Neural progenitor cell (in vitro differentiated cells): ENCODE measurements around the gene RAB6B. TPM values are rescaled to one million over a fixed set of nuclear protein-coding genes. Genes with fewer than 3 reads are reported as not detected.

Experiments used
- DNase-seq: peaks from one replicate; pipeline ENCODE4 v3.0.0-alpha.2; 2016; ENCODE audit warnings: low spot score
- H2AFZ ChIP-seq: fragments of 200-600 bp; sonication (generic); replicated peaks from 2 replicates; pipeline ENCODE4 v1.6.1; 2016; ENCODE audit warnings: antibody characterized with exemption
- H3F3A ChIP-seq: fragments of 200-600 bp; sonication (generic); 2 replicates; pipeline ENCODE4 v1.6.1; 2016; ENCODE audit warnings: antibody characterized with exemption, low read depth
- H3K27ac ChIP-seq: fragments of 200-600 bp; sonication (generic); 2 replicates; pipeline ENCODE4 v1.5.1; 2016; ENCODE audit warnings: mild to moderate bottlenecking
- H3K27me3 ChIP-seq: fragments of 200-600 bp; sonication (generic); 2 replicates; pipeline ENCODE4 v1.6.1; 2016; ENCODE audit warnings: mild to moderate bottlenecking, moderate library complexity
- H3K36me3 ChIP-seq: fragments of 200-600 bp; sonication (generic); 2 replicates; pipeline ENCODE4 v1.5.1; 2016
- H3K4me1 ChIP-seq: fragments of 200-600 bp; sonication (generic); 2 replicates; pipeline ENCODE4 v1.6.1; 2016; ENCODE audit warnings: mixed run types
- H3K4me2 ChIP-seq: fragments of 200-600 bp; sonication (generic); 2 replicates; pipeline ENCODE4 v1.6.1; 2016
- H3K4me3 ChIP-seq: fragments of 200-600 bp; sonication (generic); 2 replicates; pipeline ENCODE4 v1.5.1; 2016
- H3K79me2 ChIP-seq: fragments of 200-600 bp; sonication (generic); 2 replicates; pipeline ENCODE4 v1.6.1; 2016; ENCODE audit warnings: low read depth
- H3K9ac ChIP-seq: fragments of 200-600 bp; sonication (generic); 2 replicates; pipeline ENCODE4 v1.6.1; 2016
- H3K9me3 ChIP-seq: fragments of 200-600 bp; sonication (generic); 2 replicates; pipeline ENCODE4 v1.5.1; 2016; ENCODE audit warnings: low read depth
- H4K20me1 ChIP-seq: fragments of 200-600 bp; sonication (generic); 2 replicates; pipeline ENCODE4 v1.6.1; 2016; ENCODE audit warnings: low read depth
- H3K27ac Mint-ChIP-seq: 3 replicates; pipeline ENCODE4 v1.8.0; 2021; ENCODE audit warnings: mixed read lengths
- H3K27me3 Mint-ChIP-seq: 2 replicates; pipeline ENCODE4 v1.8.0; 2022; ENCODE audit warnings: low read depth, mild to moderate bottlenecking, inconsistent platforms, moderate library complexity, mixed read lengths; ENCODE audit not compliant: insufficient read depth
- H3K36me3 Mint-ChIP-seq: 3 replicates; pipeline ENCODE4 v1.8.0; 2021; ENCODE audit warnings: mixed read lengths
- H3K4me1 Mint-ChIP-seq: 3 replicates; pipeline ENCODE4 v1.8.0; 2021; ENCODE audit warnings: mixed read lengths
- H3K4me3 Mint-ChIP-seq: 3 replicates; pipeline ENCODE4 v1.8.0; 2021; ENCODE audit warnings: mild to moderate bottlenecking, moderate library complexity, mixed read lengths
- H3K9me3 Mint-ChIP-seq: 3 replicates; pipeline ENCODE4 v1.8.0; 2020; ENCODE audit warnings: mixed read lengths
- EZH2 ChIP-seq: fragments of 200-600 bp; sonication (generic); IDR thresholded peaks from 2 replicates; pipeline ENCODE4 v1.6.1; 2017; ENCODE audit warnings: antibody characterized with exemption, mild to moderate bottlenecking, moderate library complexity
- EZH2phosphoT487 ChIP-seq: fragments of 200-600 bp; sonication (generic); IDR thresholded peaks from 2 replicates; pipeline ENCODE4 v1.6.1; 2017; ENCODE audit warnings: antibody characterized with exemption
- total RNA-seq: library from RNA; depleted of rRNA; stranded (reverse); fragments of >200 nt; gene quantifications from 2 replicates; pipeline ENCODE4 v1.2.3, GENCODE V29; 2015; ENCODE audit warnings: low replicate concordance
- TF ChIP-seq, protein P1 (sequence below): fragments of 200-600 bp; sonication (generic); IDR thresholded peaks from 2 replicates; pipeline ENCODE4 v1.5.1; 2017; ENCODE audit warnings: antibody characterized with exemption, mild to moderate bottlenecking

The RAB6B gene
- total RNA-seq, 1 donor from 2014 or later: 7.7 TPM

DNA sequence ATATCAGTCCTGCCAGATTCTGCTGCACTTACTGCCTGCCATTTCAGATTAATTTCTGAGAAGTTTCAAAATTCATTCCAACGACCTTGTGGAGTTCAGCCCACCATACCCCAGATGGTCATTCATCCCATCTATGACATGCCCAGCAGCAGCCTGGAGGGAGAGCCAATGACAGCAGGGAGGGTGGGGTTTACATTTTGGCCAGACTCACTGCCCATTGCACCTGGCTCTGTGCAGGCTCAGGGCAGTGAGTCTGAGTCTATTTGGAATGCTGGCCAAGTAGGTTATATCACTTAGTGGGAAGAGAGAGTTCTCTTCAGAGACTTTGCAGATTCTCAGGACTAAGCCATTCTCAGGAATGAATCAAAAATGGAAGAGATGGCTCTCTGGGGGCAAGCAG lies 68.5 kb downstream of the RAB6B start:
- H3K9me3 Mint-ChIP-seq: no peaks in the 10 kb centered on the region
- H3K4me3 Mint-ChIP-seq: no peak overlapping the region
- Histone ChIP-seq H3K27ac (no peak overlapping the region), H3K9ac (no peak overlapping the region), H3K36me3 (no peaks in the 10 kb centered on the region), H3F3A (no peaks in the 10 kb centered on the region), H3K4me3 (no peak overlapping the region), H3K27me3 (no peaks in the 10 kb centered on the region), H2AFZ (no peak overlapping the region), H3K4me1 (no peaks in the 10 kb centered on the region), H3K4me2 (no peak overlapping the region), H3K9me3 (no peaks in the 10 kb centered on the region), H4K20me1 (peaks cover 7% of the 10 kb centered on the region), H3K79me2 (no peaks in the 10 kb centered on the region)
- DNase-seq: no peak
- TF ChIP-seq EZH2 (no peak), EZH2phosphoT487 (no peak)
- TF ChIP-seq, protein P1, sequence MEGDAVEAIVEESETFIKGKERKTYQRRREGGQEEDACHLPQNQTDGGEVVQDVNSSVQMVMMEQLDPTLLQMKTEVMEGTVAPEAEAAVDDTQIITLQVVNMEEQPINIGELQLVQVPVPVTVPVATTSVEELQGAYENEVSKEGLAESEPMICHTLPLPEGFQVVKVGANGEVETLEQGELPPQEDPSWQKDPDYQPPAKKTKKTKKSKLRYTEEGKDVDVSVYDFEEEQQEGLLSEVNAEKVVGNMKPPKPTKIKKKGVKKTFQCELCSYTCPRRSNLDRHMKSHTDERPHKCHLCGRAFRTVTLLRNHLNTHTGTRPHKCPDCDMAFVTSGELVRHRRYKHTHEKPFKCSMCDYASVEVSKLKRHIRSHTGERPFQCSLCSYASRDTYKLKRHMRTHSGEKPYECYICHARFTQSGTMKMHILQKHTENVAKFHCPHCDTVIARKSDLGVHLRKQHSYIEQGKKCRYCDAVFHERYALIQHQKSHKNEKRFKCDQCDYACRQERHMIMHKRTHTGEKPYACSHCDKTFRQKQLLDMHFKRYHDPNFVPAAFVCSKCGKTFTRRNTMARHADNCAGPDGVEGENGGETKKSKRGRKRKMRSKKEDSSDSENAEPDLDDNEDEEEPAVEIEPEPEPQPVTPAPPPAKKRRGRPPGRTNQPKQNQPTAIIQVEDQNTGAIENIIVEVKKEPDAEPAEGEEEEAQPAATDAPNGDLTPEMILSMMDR: no peak
- H3K27me3 Mint-ChIP-seq: peaks cover 5% of the 10 kb centered on the region
- peaks cover 5% of the 10 kb centered on the region for H3K4me1 Mint-ChIP-seq
- H3K27ac Mint-ChIP-seq: no peak overlapping the region
- H3K36me3 Mint-ChIP-seq: peaks cover 25% of the 10 kb centered on the region

DNA sequence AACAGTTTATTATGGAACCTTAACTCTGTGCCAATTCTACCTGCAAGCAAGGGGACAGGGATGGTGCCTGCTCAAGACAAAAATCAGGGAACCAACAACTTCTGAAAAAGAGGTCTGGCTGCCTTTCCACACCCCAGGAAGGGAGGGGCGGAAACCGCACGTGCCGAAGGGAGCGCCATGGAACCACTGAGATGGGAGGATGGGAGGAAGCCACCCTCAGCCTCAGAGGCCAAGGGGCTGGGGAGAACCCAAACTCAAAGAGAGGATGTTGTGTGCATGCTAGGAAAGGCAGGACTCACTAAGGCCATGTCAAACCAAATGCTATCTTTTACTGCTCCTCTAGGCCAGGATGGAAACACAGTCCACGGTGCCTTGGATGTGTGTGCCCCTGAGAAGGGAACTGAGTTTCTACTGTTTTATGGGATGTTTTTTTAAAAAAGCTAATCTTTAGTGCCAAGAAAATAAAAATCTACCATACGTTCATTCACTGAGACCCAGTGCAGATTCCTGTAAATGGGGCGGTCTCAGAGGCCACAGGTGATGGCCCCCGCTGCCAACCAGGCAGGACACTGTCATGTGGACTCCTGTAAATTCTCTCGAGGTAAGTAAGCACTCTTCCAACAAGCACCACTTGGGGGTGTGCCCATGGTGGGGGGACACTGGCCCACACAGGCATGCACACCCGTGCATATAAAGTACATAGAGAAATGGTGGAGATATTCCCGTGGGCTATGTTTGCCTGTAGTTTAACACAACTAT lies 69.5 kb downstream of the RAB6B start:
- no peaks in the 10 kb centered on the region for H3K79me2 ChIP-seq
- no peaks in the 10 kb centered on the region for H3K27me3 ChIP-seq
- H4K20me1 ChIP-seq: peaks cover 7% of the 10 kb centered on the region
- Mint-ChIP-seq H3K27ac (no peak overlapping the region), H3K27me3 (peaks cover 5% of the 10 kb centered on the region), H3K4me1 (peaks cover 13% of the 10 kb centered on the region), H3K9me3 (no peaks in the 10 kb centered on the region), H3K4me3 (no peak overlapping the region), H3K36me3 (peaks cover 31% of the 10 kb centered on the region)
- no peaks in the 10 kb centered on the region for H3K9me3 ChIP-seq
- no peak overlapping the region for H3K4me2 ChIP-seq
- H3K36me3 ChIP-seq: no peaks in the 10 kb centered on the region
- no peak overlapping the region for H3K4me3 ChIP-seq
- H3F3A ChIP-seq: no peaks in the 10 kb centered on the region
- H3K9ac ChIP-seq: no peak overlapping the region
- TF ChIP-seq, protein P1: no peak
- TF ChIP-seq EZH2phosphoT487 (no peak), EZH2 (no peak)
- no peaks in the 10 kb centered on the region for H3K4me1 ChIP-seq
- H2AFZ ChIP-seq: no peak overlapping the region
- DNase-seq: no peak
- no peak overlapping the region for H3K27ac ChIP-seq

DNA sequence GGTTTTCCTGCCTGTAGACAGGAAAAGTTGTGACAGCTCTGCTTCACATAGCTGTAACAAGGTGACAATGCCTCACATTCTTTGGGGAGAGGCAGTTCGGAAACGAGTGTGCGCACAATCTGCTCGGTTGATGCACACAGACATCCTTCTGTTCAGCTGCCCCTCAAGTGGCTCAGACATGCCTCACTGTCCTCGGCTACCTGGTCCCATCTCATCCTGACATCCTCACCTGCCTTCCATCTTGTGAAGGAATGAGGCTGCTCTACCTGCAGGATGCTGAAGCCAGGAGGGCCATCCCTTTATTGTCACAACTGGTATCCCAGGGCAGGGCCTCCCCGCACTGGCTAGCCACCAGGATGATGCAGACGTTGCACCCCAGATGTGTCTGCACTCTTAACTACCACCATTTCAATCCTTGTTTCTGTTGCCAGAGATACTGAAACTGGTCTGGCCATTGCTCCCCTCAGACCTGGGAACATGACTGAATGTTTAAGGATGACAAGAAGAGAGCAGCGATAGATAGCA lies 70.7 kb downstream of the RAB6B start:
- H3K9me3 Mint-ChIP-seq: no peaks in the 10 kb centered on the region
- Histone ChIP-seq H3K27ac (no peak overlapping the region), H3K9ac (no peak overlapping the region), H3K27me3 (no peaks in the 10 kb centered on the region), H3K4me3 (no peak overlapping the region), H3K36me3 (no peaks in the 10 kb centered on the region), H3K4me1 (no peaks in the 10 kb centered on the region), H4K20me1 (peaks cover 7% of the 10 kb centered on the region), H2AFZ (no peak overlapping the region), H3K4me2 (no peak overlapping the region), H3K79me2 (no peaks in the 10 kb centered on the region), H3F3A (no peaks in the 10 kb centered on the region), H3K9me3 (no peaks in the 10 kb centered on the region)
- peaks cover 42% of the 10 kb centered on the region for H3K36me3 Mint-ChIP-seq
- H3K27ac Mint-ChIP-seq: no peak overlapping the region
- peaks cover 16% of the 10 kb centered on the region for H3K4me1 Mint-ChIP-seq
- DNase-seq: no peak
- H3K4me3 Mint-ChIP-seq: no peak overlapping the region
- H3K27me3 Mint-ChIP-seq: peaks cover 2% of the 10 kb centered on the region
- TF ChIP-seq, protein P1: no peak
- no peak for TF ChIP-seq EZH2phosphoT487
